GM12878 (cell line): ENCODE results near the gene MMD.

Experiments
- EZH2 ChIP-seq: IDR thresholded peaks from 2 replicates; pipeline ENCODE4 v1.6.1; 2012; ENCODE audit warnings: low read depth, mild to moderate bottlenecking, control low read depth, inconsistent platforms, low read length, borderline replicate concordance; ENCODE audit not compliant: control insufficient read depth
- NRF1 ChIP-seq: conservative IDR thresholded peaks from 2 replicates; pipeline ENCODE4 v1.6.1; 2011; ENCODE audit warnings: mild to moderate bottlenecking, low read depth, low read length, improper control_type of control experiment
- PML ChIP-seq: IDR thresholded peaks from 2 replicates; pipeline ENCODE4 v1.6.1; 2012; ENCODE audit warnings: low read length, inconsistent platforms
- TF ChIP-seq, protein P1 (sequence below): IDR thresholded peaks from 2 replicates; pipeline ENCODE4 v1.6.1; 2012; ENCODE audit warnings: low read depth, low read length, improper control_type of control experiment

DNA sequence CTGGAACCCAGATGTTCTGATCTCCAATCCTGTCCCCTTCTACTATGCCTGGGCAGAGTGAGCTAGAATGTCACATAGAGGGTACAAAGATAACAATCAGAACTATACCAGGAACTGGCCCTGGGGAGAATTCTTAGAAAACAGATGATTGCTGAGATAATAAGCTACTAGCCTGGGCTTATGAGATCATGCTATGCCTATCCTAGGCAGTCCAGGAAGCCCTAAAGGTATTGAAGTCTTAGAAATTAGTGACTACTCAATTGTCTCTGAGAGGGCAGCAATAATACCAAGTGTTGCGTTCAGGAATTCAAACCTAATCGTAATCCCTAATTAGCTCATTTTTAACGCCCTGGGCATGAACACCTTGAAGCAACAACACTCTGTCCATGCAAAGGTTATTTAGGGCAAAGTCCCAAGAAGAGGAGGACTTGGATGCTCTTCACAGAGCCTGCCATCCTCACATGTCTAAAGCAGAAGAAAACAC, 77.1 kb downstream of the MMD start:
- TF ChIP-seq, protein P1, sequence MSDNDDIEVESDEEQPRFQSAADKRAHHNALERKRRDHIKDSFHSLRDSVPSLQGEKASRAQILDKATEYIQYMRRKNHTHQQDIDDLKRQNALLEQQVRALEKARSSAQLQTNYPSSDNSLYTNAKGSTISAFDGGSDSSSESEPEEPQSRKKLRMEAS, result no peak
- no peak for TF ChIP-seq EZH2
- TF ChIP-seq NRF1, result no peak
- TF ChIP-seq PML, result no peak
